Esophagus muscularis mucosa (tissue), 4 donors: Measurements from ENCODE around the gene CXADR. TPM values are rescaled to one million over a fixed set of nuclear protein-coding genes. Genes with fewer than 3 reads are reported as not detected.

Source experiments
- DNase-seq: peaks from one replicate; pipeline ENCODE4 v3.0.0-alpha.2; 2017; ENCODE audit errors: extremely low spot score
- H3K27ac ChIP-seq, 4 donors: fragments of 200-600 bp; sonication (generic); replicated peaks in 1 of 4; 1 replicate in 3 of 4; 2 replicates in 1 of 4; pipeline ENCODE4 v1.5.1; 2016 to 2019; ENCODE audit warnings: mild to moderate bottlenecking in 1 of 4
- H3K27me3 ChIP-seq, 4 donors: fragments of 200-600 bp; sonication (generic); one replicate each; pipeline versions ENCODE4 v1.5.1 to v1.6.0; 2016 to 2019
- H3K36me3 ChIP-seq, 4 donors: fragments of 200-600 bp; sonication (generic); one replicate each; pipeline ENCODE4 v1.5.1; 2016 to 2019
- H3K4me1 ChIP-seq, 4 donors: fragments of 200-600 bp; sonication (generic); one replicate each; pipeline ENCODE4 v1.5.1; 2016 to 2019
- H3K4me3 ChIP-seq, 4 donors: fragments of 200-600 bp; sonication (generic); 1 replicate in 2 of 4; 2 replicates in 2 of 4; pipeline ENCODE4 v1.5.1; 2016 to 2019; ENCODE audit warnings: mild to moderate bottlenecking in 4 of 4, moderate library complexity in 1 of 4
- H3K9me3 ChIP-seq, 4 donors: fragments of 200-600 bp; sonication (generic); 1 replicate in 3 of 4; 2 replicates in 1 of 4; pipeline ENCODE4 v1.5.1; 2016 to 2019
- EP300 ChIP-seq: sonication (generic); formaldehyde crosslinking; IDR thresholded peaks from one replicate; pipeline ENCODE4 v1.6.1; 2017; ENCODE audit warnings: antibody characterized with exemption
- POLR2A ChIP-seq: fragments of 450-650 bp; IDR thresholded peaks from one replicate; pipeline ENCODE4 v1.6.1; 2017; ENCODE audit warnings: antibody characterized with exemption, moderate library complexity, mild to moderate bottlenecking, low read depth
- POLR2AphosphoS5 ChIP-seq, 2 donors: sonication (generic); formaldehyde crosslinking; IDR thresholded peaks; one replicate each; pipeline ENCODE4 v1.6.1; 2017; ENCODE audit warnings: antibody characterized with exemption in 2 of 2
- WGBS: methylation state at CpG from one replicate; pipeline ENCODE4 v1.1.5; 2018; 5-methylcytosine and 5-hydroxymethylcytosine counted together
- intact Hi-C: fragments of 100-400 bp; cut with DNase I; formaldehyde crosslinking; loops from one replicate; pipeline ENCODE4 v1.15.1; 2023
- total RNA-seq, 4 donors: library from RNA; depleted of rRNA; stranded (reverse); fragments of >200 nt; gene quantifications; one replicate each; pipeline versions ENCODE4 v1.1.0 to v1.2.1, GENCODE V29; 2016
- TF ChIP-seq, protein P1 (sequence below), 3 experiments: fragments of 200-600 bp in 2 of 3; fragments of 450-650 bp in 1 of 3; sonication (generic) in 2 of 3; IDR thresholded peaks; one replicate each; pipeline ENCODE4 v1.5.1; 2017 to 2019; ENCODE audit warnings: antibody characterized with exemption in 3 of 3, mild to moderate bottlenecking in 2 of 3, moderate library complexity in 1 of 3

CXADR gene
- total RNA-seq, 4 donors from 2014 or later: 0.33 to 1.4 (median 0.82) TPM

DNA sequence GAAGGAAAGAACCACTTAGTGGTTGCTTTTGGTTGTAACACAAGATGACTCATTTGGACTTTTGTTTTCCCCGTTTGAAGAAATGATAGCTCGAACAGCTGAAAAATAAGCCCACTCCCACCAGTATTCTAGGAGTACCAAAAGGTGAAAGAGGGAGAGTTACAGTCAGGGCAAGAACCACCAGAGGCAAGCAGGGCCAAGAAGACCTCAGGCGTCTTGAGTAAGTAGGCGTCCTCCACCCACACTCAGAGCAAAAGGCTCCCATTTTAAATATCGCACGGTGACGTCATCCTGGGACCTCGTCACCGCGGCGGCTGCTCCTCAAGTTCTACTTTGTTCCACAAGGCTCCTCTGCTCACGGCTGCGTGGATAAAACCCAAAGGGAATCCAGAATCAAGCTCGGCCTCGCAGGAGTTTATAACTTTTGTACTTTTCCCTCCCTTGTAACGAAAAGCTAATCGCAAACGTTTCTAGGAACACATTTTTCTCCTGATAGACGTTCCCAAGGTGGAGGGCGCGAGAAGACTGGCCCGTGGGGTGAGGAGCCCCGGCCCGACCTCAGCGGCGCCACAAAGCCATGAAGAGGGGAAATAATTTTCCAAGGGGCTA is 98.7 kb downstream of the CXADR start:
- WGBS: under 1% methylated on average over 26 of the region's 26 CpGs
- H3K4me1 ChIP-seq: peaks cover 7 to 24% (median 23%) of the 10 kb centered on the region in 4 donors
- peak overlapping the region; percentile 90 to 92 (median 92) for H3K4me3 ChIP-seq
- intact Hi-C loops: loop anchor here (10.0 kb wide), 1 partner anchor 213 kb away; no protein-coding TSS in a partner anchor
- peak; percentile 95 for DNase-seq
- TF ChIP-seq, protein P1, sequence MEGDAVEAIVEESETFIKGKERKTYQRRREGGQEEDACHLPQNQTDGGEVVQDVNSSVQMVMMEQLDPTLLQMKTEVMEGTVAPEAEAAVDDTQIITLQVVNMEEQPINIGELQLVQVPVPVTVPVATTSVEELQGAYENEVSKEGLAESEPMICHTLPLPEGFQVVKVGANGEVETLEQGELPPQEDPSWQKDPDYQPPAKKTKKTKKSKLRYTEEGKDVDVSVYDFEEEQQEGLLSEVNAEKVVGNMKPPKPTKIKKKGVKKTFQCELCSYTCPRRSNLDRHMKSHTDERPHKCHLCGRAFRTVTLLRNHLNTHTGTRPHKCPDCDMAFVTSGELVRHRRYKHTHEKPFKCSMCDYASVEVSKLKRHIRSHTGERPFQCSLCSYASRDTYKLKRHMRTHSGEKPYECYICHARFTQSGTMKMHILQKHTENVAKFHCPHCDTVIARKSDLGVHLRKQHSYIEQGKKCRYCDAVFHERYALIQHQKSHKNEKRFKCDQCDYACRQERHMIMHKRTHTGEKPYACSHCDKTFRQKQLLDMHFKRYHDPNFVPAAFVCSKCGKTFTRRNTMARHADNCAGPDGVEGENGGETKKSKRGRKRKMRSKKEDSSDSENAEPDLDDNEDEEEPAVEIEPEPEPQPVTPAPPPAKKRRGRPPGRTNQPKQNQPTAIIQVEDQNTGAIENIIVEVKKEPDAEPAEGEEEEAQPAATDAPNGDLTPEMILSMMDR (IDR thresholded peaks at IDR 0.05): peak in 1 of 3 experiments; percentile 14
- peak; percentile 85 to 88 for TF ChIP-seq POLR2AphosphoS5 (IDR thresholded peaks at IDR 0.05)
- TF ChIP-seq EP300: no peak
- no peak for TF ChIP-seq POLR2A
- H3K27ac ChIP-seq: peak overlapping the region; percentile 91 to 94 (median 92)
- H3K27me3 ChIP-seq: no peaks in the 10 kb centered on the region
- peaks cover 0 to 10% (median 3%) of the 10 kb centered on the region in 4 donors for H3K36me3 ChIP-seq
- H3K9me3 ChIP-seq: no peaks in the 10 kb centered on the region

DNA sequence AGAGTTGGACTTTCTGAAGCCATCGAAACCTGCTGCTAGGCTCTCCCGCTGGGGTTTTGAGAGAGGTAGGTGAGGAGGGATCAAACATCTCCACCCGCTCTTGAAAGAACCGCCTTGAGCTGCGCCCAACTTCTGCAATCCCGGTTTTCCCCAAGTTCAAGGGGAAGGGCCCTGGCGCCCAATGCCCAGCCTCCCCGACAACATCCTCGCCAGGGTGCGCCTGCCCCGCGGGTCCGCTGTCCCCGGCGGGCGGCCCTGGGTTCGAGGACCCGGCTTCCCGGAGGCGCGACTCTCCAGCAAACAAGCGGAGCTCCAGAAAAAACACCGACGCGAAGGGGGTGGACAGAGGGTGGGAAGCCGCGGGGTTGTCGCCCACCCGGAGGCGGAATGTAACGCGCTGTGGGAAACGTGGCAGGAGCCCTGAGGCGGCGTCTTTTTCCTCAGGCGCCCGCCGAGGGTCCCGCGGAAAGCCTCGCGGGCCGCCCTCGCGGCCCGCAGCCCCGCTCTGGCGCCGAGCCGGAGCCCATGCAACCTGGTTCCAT is 99.3 kb downstream of the CXADR start:
- H3K4me3 ChIP-seq: peak overlapping the region; percentile 90 to 92 (median 92)
- H3K27ac ChIP-seq: peak overlapping the region; percentile 91 to 94 (median 92)
- 0% methylated on average over 6 of the region's 50 CpGs for WGBS
- H3K36me3 ChIP-seq: peaks cover 0 to 10% (median 3%) of the 10 kb centered on the region in 4 donors
- H3K4me1 ChIP-seq: peaks cover 7 to 24% (median 22%) of the 10 kb centered on the region in 4 donors
- H3K9me3 ChIP-seq: no peaks in the 10 kb centered on the region
- DNase-seq: no peak
- H3K27me3 ChIP-seq: no peaks in the 10 kb centered on the region
- no peak for TF ChIP-seq POLR2AphosphoS5 (IDR thresholded peaks at IDR 0.05)
- no peak for TF ChIP-seq EP300
- no peak for TF ChIP-seq POLR2A
- TF ChIP-seq, protein P1 (IDR thresholded peaks at IDR 0.05): no peak
- intact Hi-C loops: loop anchor here (10.0 kb wide), 1 partner anchor 213 kb away; no protein-coding TSS in a partner anchor

DNA sequence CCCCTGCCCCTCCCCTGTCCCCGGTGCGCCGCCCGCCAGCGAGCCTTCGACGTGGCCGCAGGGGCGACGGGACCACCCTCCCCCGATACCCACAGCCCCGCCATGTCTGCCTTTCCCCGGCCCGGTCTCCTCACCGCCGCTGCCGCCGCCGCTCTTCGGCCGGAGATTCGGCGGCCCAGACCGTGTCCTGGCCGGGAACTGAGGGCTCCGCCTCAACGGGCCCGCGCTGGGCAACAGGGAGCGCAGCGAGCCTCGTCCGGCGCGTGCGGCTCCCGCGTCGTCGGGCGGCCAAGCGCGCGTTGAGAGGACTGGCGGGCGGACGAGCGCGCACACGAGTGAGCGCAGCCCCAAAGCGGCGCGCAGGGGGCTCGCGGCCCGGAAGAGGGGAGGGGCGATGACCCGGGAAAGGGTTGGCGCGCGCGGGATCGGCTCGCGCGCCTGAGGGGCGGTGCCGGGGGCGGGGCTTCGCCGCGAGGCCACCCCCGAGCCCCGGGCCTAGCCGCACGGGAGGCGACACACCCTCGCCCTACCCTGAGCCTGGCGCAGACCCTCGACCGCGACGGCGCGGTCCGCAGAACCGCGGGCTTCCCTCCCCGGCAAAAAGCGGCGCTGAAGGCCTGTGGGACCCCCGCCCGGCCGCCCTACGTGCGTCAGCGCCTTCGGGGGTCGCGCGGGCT is 99.9 kb downstream of the CXADR start, which contains the start of gene BTG3:
Gene BTG3, minus strand, starts transcription at position 337 of the 677 bp plus-strand sequence. CDS start 3,757 bp downstream, outside the sequence.
- Histone ChIP-seq H3K27ac (peak within 1 kb of the TSS; percentile 91 to 94 (median 92)), H3K36me3 (peaks cover 0 to 9% (median 2%) of the 10 kb centered on the region in 4 donors), H3K4me3 (peak within 1 kb of the TSS; percentile 90 to 92 (median 92)), H3K9me3 (no peaks in the 10 kb centered on the region), H3K4me1 (peaks cover 7 to 24% (median 19%) of the 10 kb centered on the region in 4 donors), H3K27me3 (no peaks in the 10 kb centered on the region)
- WGBS: 2% methylated on average over 21 of the region's 102 CpGs
- TF ChIP-seq POLR2AphosphoS5 (IDR thresholded peaks at IDR 0.05) (peak; percentile 91 to 98), EP300 (no peak), POLR2A (peak; percentile 87)
- intact Hi-C loops: loop anchor here (10.0 kb wide), 1 partner anchor 212 kb away; no protein-coding TSS in a partner anchor
- DNase-seq: no peak

DNA sequence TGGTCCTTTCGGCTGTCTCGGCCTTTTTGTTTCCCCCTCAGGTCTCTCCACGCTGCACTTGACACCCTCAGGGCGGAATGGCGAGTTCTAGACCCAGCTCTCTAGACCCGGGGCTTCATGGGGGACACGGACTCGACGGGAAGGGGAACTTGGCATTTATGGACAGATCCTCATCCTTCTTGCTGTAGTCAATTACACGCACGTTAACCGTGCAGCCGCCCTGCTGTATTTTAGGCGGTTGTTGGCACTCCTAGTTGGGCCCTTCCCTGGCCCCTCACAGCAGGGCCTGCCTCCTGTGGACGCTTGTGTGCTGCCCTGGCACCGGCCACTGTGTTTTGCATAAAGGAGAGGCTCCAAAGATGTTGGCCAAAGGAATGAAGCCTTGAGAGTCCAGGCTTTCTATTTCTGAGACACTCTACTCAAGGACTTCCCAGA is 100.4 kb downstream of the CXADR start:
- intact Hi-C loops: loop anchor here (10.0 kb wide), 1 partner anchor 212 kb away; no protein-coding TSS in a partner anchor
- TF ChIP-seq, protein P1 (IDR thresholded peaks at IDR 0.05): no peak
- TF ChIP-seq EP300: no peak
- TF ChIP-seq POLR2A: no peak
- TF ChIP-seq POLR2AphosphoS5 (IDR thresholded peaks at IDR 0.05): no peak
- WGBS: 24% methylated on average over 11 of the region's 16 CpGs
- Histone ChIP-seq H3K4me1 (peaks cover 7 to 24% (median 18%) of the 10 kb centered on the region in 4 donors), H3K36me3 (peaks cover 0 to 4% (median 0%) of the 10 kb centered on the region in 4 donors), H3K27ac (peak overlapping the region; percentile 91 to 94 (median 92)), H3K27me3 (no peaks in the 10 kb centered on the region), H3K9me3 (no peaks in the 10 kb centered on the region), H3K4me3 (peak overlapping the region; percentile 90 to 92 (median 92))
- DNase-seq: no peak
